GM23338 (cell line): Measurements from ENCODE around the gene MANEA. TPM values are rescaled to one million over a fixed set of nuclear protein-coding genes. Genes with fewer than 3 reads are reported as not detected.

ENCODE experiments used
- ATAC-seq: fragments of 200-7000 bp; cut with Tn5 transposase; 3 replicates; pipeline ENCODE4 v1.9.1; 2020
- DNase-seq: peaks from one replicate; pipeline ENCODE4 v3.0.0-alpha.2; 2015; ENCODE audit warnings: low spot score
- H2AFZ ChIP-seq: fragments of 200-600 bp; sonication (generic); 2 replicates; pipeline ENCODE4 v1.8.0; 2016; ENCODE audit warnings: antibody characterized with exemption, mild to moderate bottlenecking, moderate library complexity
- H3F3A ChIP-seq: fragments of 200-600 bp; sonication (generic); replicated peaks from 2 replicates; pipeline ENCODE4 v1.8.0; 2017; ENCODE audit warnings: antibody characterized with exemption, mixed run types, low read depth
- H3K27ac ChIP-seq: fragments of 200-600 bp; sonication (generic); 2 replicates; pipeline ENCODE4 v1.6.1; 2016; ENCODE audit warnings: low read depth
- H3K27me3 ChIP-seq: fragments of 200-600 bp; sonication (generic); 2 replicates; pipeline ENCODE4 v1.8.0; 2016; ENCODE audit warnings: mild to moderate bottlenecking, mixed run types, moderate library complexity; ENCODE audit not compliant: insufficient read depth
- H3K36me3 ChIP-seq: fragments of 200-600 bp; sonication (generic); 2 replicates; pipeline ENCODE4 v1.8.0; 2016; ENCODE audit warnings: mild to moderate bottlenecking; ENCODE audit not compliant: insufficient read depth
- H3K4me1 ChIP-seq: fragments of 200-600 bp; sonication (generic); 2 replicates; pipeline ENCODE4 v1.8.0; 2016; ENCODE audit warnings: mild to moderate bottlenecking, moderate library complexity; ENCODE audit not compliant: insufficient read depth
- H3K4me2 ChIP-seq: fragments of 200-600 bp; sonication (generic); 2 replicates; pipeline ENCODE4 v1.7.1; 2017; ENCODE audit warnings: mixed run types
- H3K4me3 ChIP-seq: fragments of 200-600 bp; sonication (generic); 2 replicates; pipeline ENCODE4 v1.6.1; 2016; ENCODE audit warnings: mixed run types
- H3K79me2 ChIP-seq: fragments of 200-600 bp; sonication (generic); replicated peaks from 2 replicates; pipeline ENCODE4 v1.8.0; 2017; ENCODE audit warnings: mild to moderate bottlenecking; ENCODE audit not compliant: insufficient read depth
- H3K9me2 ChIP-seq: fragments of 200-600 bp; sonication (generic); 2 replicates; pipeline ENCODE4 v1.8.0; 2017; ENCODE audit not compliant: insufficient read depth
- H4K20me1 ChIP-seq: fragments of 200-600 bp; sonication (generic); replicated peaks from 2 replicates; pipeline ENCODE4 v1.8.0; 2017; ENCODE audit warnings: mild to moderate bottlenecking; ENCODE audit not compliant: insufficient read depth
- H3K27ac Mint-ChIP-seq: 2 replicates; pipeline ENCODE4 v1.8.0; 2020; ENCODE audit warnings: inconsistent platforms, mild to moderate bottlenecking, moderate library complexity, mixed read lengths
- H3K27me3 Mint-ChIP-seq: 3 replicates; pipeline ENCODE4 v1.8.0; 2022; ENCODE audit warnings: low read depth, mild to moderate bottlenecking, moderate library complexity, mixed read lengths, inconsistent platforms; ENCODE audit not compliant: insufficient read depth, poor library complexity
- H3K36me3 Mint-ChIP-seq: 3 replicates; pipeline ENCODE4 v1.8.0; 2021; ENCODE audit warnings: low read depth, mild to moderate bottlenecking, inconsistent platforms, moderate library complexity, mixed read lengths
- H3K4me1 Mint-ChIP-seq: 3 replicates; pipeline ENCODE4 v1.8.0; 2020; ENCODE audit warnings: mild to moderate bottlenecking, inconsistent platforms, mixed read lengths
- H3K4me3 Mint-ChIP-seq: 3 replicates; pipeline ENCODE4 v1.8.0; 2021; ENCODE audit warnings: moderate library complexity, mild to moderate bottlenecking, inconsistent platforms, mixed read lengths
- H3K9me3 Mint-ChIP-seq: 3 replicates; pipeline ENCODE4 v1.8.0; 2020; ENCODE audit warnings: moderate library complexity, mild to moderate bottlenecking, inconsistent platforms, mixed read lengths
- CREB1 ChIP-seq: fragments of 250-450 bp; sonication (Bioruptor Pico); IDR thresholded peaks from 2 replicates; pipeline ENCODE4 v1.5.0; 2020; ENCODE audit warnings: low read depth, mild to moderate bottlenecking, moderate library complexity
- EZH2 ChIP-seq: fragments of 200-600 bp; sonication (generic); IDR thresholded peaks from one replicate; pipeline ENCODE4 v1.8.0; 2017; ENCODE audit warnings: antibody characterized with exemption, mild to moderate bottlenecking, low read depth; ENCODE audit not compliant: unreplicated experiment
- EZH2phosphoT487 ChIP-seq: fragments of 200-600 bp; sonication (generic); IDR thresholded peaks from one replicate; pipeline ENCODE4 v1.8.1; 2018; ENCODE audit warnings: antibody characterized with exemption; ENCODE audit not compliant: unreplicated experiment
- JUNB ChIP-seq: IDR thresholded peaks from one replicate; pipeline ENCODE4 v1.6.1; 2016; ENCODE audit warnings: antibody characterized with exemption; ENCODE audit not compliant: unreplicated experiment
- POLR2AphosphoS5 ChIP-seq: IDR thresholded peaks from 2 replicates; pipeline ENCODE4 v1.6.1; 2016; ENCODE audit warnings: antibody characterized with exemption, low read depth
- ZNF331 ChIP-seq: fragments of 250-450 bp; sonication (Bioruptor Pico); IDR thresholded peaks from 2 replicates; pipeline ENCODE4 v1.5.0; 2020; ENCODE audit warnings: low read depth, mild to moderate bottlenecking, moderate library complexity
- polyA plus RNA-seq: library from polyadenylated mRNA; unstranded; fragments of >200 nt; fragmentation: Nextera tagmentation; extraction: Ambion mirVana; gene quantifications from 2 replicates; pipeline ENCODE4 v1.2.1, GENCODE V29; 2016
- total RNA-seq: library from RNA; depleted of rRNA; stranded (reverse); fragments of >200 nt; shearing (Covaris generic); gene quantifications from 2 replicates; pipeline ENCODE4 v1.2.3, GENCODE V29; 2014
- TF ChIP-seq, protein P1 (sequence below): IDR thresholded peaks from 2 replicates; pipeline ENCODE4 v1.6.1; 2016; ENCODE audit warnings: antibody characterized with exemption
- TF ChIP-seq, protein P2 (sequence below), 2 experiments: fragments of 200-600 bp in 1 of 2; sonication (generic) in 1 of 2; conservative IDR thresholded peaks; 2 replicates each; pipeline versions ENCODE4 v1.5.1 to v1.6.1; 2016 to 2017; ENCODE audit warnings: antibody characterized with exemption in 2 of 2, low read depth in 2 of 2, mild to moderate bottlenecking in 2 of 2, moderate library complexity in 1 of 2
- TF ChIP-seq, protein P3 (sequence below): fragments of 250-450 bp; sonication (Bioruptor Pico); IDR thresholded peaks from 2 replicates; pipeline ENCODE4 v1.5.0; 2020; ENCODE audit warnings: mild to moderate bottlenecking, moderate library complexity

MANEA gene
- total and polyA plus RNA-seq, 2 experiments from 2014 or later, result 4.8 to 9.8 TPM

DNA sequence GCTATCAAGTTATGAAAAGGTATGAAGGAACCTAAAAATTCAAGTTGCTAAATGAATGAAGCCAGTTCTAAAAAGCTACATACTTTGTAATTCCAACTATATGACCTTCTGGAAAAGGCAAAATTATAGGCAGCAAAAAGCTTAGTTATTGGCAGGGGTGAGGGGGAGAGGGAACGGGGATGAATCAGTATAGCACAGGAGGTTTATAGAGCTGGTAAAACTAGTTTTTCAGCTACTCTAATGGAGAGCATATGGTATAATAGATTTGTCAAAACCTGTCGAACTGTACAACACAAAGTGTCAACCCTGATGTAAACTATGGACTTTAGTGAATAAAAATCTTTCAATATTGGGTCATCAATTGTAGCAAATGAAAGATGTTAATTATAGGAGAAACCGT, 18.7 kb downstream of the MANEA start (continued):
- TF ChIP-seq, protein P1, sequence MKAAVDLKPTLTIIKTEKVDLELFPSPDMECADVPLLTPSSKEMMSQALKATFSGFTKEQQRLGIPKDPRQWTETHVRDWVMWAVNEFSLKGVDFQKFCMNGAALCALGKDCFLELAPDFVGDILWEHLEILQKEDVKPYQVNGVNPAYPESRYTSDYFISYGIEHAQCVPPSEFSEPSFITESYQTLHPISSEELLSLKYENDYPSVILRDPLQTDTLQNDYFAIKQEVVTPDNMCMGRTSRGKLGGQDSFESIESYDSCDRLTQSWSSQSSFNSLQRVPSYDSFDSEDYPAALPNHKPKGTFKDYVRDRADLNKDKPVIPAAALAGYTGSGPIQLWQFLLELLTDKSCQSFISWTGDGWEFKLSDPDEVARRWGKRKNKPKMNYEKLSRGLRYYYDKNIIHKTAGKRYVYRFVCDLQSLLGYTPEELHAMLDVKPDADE, result no peak
- TF ChIP-seq EZH2, result no peak
- TF ChIP-seq POLR2AphosphoS5, result no peak
- no peak for TF ChIP-seq ZNF331
- TF ChIP-seq, protein P2, sequence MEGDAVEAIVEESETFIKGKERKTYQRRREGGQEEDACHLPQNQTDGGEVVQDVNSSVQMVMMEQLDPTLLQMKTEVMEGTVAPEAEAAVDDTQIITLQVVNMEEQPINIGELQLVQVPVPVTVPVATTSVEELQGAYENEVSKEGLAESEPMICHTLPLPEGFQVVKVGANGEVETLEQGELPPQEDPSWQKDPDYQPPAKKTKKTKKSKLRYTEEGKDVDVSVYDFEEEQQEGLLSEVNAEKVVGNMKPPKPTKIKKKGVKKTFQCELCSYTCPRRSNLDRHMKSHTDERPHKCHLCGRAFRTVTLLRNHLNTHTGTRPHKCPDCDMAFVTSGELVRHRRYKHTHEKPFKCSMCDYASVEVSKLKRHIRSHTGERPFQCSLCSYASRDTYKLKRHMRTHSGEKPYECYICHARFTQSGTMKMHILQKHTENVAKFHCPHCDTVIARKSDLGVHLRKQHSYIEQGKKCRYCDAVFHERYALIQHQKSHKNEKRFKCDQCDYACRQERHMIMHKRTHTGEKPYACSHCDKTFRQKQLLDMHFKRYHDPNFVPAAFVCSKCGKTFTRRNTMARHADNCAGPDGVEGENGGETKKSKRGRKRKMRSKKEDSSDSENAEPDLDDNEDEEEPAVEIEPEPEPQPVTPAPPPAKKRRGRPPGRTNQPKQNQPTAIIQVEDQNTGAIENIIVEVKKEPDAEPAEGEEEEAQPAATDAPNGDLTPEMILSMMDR (conservative IDR thresholded peaks at IDR 0.05; ENCODE audit: low read depth in 2 of 2), result no peak

- no peaks in the 10 kb centered on the region for H3K9me2 ChIP-seq
- no peak overlapping the region for H3K27ac ChIP-seq
- Mint-ChIP-seq H3K9me3 (no peaks in the 10 kb centered on the region), H3K4me3 (no peak overlapping the region), H3K36me3 (no peaks in the 10 kb centered on the region; the same call in 2 of the 3 replicates), H3K4me1 (0 out of 3 replicates have a peak, but pooled peaks cover 2% of the 10 kb centered on the region), H3K27ac (no peak overlapping the region), H3K27me3 (no peaks in the 10 kb centered on the region)
- H3F3A ChIP-seq, result no peaks in the 10 kb centered on the region
- H3K79me2 ChIP-seq, result no peaks in the 10 kb centered on the region; the same call in 1 of the 2 replicates
- no peak for ATAC-seq
- TF ChIP-seq EZH2 (no peak), EZH2phosphoT487 (no peak), CREB1 (CRISPR knock-in tag) (no peak)
- no peak overlapping the region for H2AFZ ChIP-seq
- no peak for DNase-seq
- no peaks in the 10 kb centered on the region for H4K20me1 ChIP-seq
- no peak overlapping the region for H3K4me2 ChIP-seq
- H3K27me3 ChIP-seq, result no peaks in the 10 kb centered on the region
- H3K4me3 ChIP-seq, result no peak overlapping the region
- no peaks in the 10 kb centered on the region for H3K4me1 ChIP-seq
- H3K36me3 ChIP-seq, result no peaks in the 10 kb centered on the region; the same call in 1 of the 2 replicates
These were observed 22.4 kb downstream of the MANEA start for GRCh38 chr6:95599706-95600105.

GRCh38 chr6:95601133-95601532, 23.8 kb downstream of the MANEA start:
- H3K36me3 ChIP-seq, result no peaks in the 10 kb centered on the region; the same call in 1 of the 2 replicates
- DNase-seq, result no peak
- no peaks in the 10 kb centered on the region for H3K79me2 ChIP-seq
- Mint-ChIP-seq H3K4me3 (no peak overlapping the region), H3K27ac (no peak overlapping the region; the same call in 1 of the 2 replicates), H3K36me3 (no peaks in the 10 kb centered on the region; the same call in 2 of the 3 replicates), H3K9me3 (no peaks in the 10 kb centered on the region), H3K4me1 (0 out of 3 replicates have a peak, but pooled peaks cover 2% of the 10 kb centered on the region), H3K27me3 (no peaks in the 10 kb centered on the region)
- H3K4me3 ChIP-seq, result no peak overlapping the region
- no peaks in the 10 kb centered on the region for H3F3A ChIP-seq
- no peaks in the 10 kb centered on the region for H4K20me1 ChIP-seq
- no peaks in the 10 kb centered on the region for H3K27me3 ChIP-seq
- H3K27ac ChIP-seq, result no peak overlapping the region
- no peak for ATAC-seq
- no peaks in the 10 kb centered on the region for H3K4me1 ChIP-seq
- no peak overlapping the region for H3K4me2 ChIP-seq
- no peak overlapping the region for H2AFZ ChIP-seq
- H3K9me2 ChIP-seq, result no peaks in the 10 kb centered on the region
- TF ChIP-seq EZH2phosphoT487 (no peak), JUNB (no peak), CREB1 (CRISPR knock-in tag) (no peak)
- TF ChIP-seq, protein P3, sequence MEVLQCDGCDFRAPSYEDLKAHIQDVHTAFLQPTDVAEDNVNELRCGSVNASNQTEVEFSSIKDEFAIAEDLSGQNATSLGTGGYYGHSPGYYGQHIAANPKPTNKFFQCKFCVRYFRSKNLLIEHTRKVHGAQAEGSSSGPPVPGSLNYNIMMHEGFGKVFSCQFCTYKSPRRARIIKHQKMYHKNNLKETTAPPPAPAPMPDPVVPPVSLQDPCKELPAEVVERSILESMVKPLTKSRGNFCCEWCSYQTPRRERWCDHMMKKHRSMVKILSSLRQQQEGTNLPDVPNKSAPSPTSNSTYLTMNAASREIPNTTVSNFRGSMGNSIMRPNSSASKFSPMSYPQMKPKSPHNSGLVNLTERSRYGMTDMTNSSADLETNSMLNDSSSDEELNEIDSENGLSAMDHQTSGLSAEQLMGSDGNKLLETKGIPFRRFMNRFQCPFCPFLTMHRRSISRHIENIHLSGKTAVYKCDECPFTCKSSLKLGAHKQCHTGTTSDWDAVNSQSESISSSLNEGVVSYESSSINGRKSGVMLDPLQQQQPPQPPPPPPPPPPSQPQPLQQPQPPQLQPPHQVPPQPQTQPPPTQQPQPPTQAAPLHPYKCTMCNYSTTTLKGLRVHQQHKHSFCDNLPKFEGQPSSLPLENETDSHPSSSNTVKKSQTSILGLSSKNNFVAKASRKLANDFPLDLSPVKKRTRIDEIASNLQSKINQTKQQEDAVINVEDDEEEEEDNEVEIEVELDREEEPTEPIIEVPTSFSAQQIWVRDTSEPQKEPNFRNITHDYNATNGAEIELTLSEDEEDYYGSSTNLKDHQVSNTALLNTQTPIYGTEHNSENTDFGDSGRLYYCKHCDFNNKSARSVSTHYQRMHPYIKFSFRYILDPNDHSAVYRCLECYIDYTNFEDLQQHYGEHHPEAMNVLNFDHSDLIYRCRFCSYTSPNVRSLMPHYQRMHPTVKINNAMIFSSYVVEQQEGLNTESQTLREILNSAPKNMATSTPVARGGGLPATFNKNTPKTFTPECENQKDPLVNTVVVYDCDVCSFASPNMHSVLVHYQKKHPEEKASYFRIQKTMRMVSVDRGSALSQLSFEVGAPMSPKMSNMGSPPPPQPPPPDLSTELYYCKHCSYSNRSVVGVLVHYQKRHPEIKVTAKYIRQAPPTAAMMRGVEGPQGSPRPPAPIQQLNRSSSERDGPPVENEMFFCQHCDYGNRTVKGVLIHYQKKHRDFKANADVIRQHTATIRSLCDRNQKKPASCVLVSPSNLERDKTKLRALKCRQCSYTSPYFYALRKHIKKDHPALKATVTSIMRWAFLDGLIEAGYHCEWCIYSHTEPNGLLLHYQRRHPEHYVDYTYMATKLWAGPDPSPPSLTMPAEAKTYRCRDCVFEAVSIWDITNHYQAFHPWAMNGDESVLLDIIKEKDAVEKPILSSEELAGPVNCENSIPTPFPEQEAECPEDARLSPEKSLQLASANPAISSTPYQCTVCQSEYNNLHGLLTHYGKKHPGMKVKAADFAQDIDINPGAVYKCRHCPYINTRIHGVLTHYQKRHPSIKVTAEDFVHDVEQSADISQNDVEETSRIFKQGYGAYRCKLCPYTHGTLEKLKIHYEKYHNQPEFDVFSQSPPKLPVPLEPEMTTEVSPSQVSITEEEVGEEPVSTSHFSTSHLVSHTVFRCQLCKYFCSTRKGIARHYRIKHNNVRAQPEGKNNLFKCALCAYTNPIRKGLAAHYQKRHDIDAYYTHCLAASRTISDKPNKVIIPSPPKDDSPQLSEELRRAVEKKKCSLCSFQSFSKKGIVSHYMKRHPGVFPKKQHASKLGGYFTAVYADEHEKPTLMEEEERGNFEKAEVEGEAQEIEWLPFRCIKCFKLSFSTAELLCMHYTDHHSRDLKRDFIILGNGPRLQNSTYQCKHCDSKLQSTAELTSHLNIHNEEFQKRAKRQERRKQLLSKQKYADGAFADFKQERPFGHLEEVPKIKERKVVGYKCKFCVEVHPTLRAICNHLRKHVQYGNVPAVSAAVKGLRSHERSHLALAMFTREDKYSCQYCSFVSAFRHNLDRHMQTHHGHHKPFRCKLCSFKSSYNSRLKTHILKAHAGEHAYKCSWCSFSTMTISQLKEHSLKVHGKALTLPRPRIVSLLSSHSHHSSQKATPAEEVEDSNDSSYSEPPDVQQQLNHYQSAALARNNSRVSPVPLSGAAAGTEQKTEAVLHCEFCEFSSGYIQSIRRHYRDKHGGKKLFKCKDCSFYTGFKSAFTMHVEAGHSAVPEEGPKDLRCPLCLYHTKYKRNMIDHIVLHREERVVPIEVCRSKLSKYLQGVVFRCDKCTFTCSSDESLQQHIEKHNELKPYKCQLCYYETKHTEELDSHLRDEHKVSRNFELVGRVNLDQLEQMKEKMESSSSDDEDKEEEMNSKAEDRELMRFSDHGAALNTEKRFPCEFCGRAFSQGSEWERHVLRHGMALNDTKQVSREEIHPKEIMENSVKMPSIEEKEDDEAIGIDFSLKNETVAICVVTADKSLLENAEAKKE, result no peak
